Neutrophil (primary cell): ENCODE data around the gene DNM2.

Source experiments
- H3K27ac ChIP-seq: fragments of 200-600 bp; sonication (generic); 2 replicates; pipeline ENCODE4 v1.5.1; 2016; ENCODE audit warnings: mild to moderate bottlenecking, moderate library complexity
- H3K27me3 ChIP-seq: fragments of 200-600 bp; sonication (generic); 2 replicates; pipeline ENCODE4 v1.6.0; 2016; ENCODE audit warnings: mild to moderate bottlenecking
- H3K36me3 ChIP-seq: fragments of 200-600 bp; sonication (generic); 2 replicates; pipeline ENCODE4 v1.5.1; 2017
- H3K4me1 ChIP-seq, 2 experiments: fragments of 200-600 bp in 1 of 2; sonication (generic) in 1 of 2; 1 replicate in 1 of 2; 2 replicates in 1 of 2; pipeline versions ENCODE4 v1.5.1 to v1.6.1; 2013 to 2016; ENCODE audit warnings: low read depth in 1 of 2, low read length in 1 of 2, mild to moderate bottlenecking in 1 of 2, moderate library complexity in 1 of 2; ENCODE audit not compliant: control insufficient read depth in 1 of 2, insufficient read depth in 1 of 2
- H3K4me3 ChIP-seq, 2 experiments: fragments of 200-600 bp in 1 of 2; sonication (generic) in 1 of 2; 1 replicate in 1 of 2; 2 replicates in 1 of 2; pipeline ENCODE4 v1.5.1; 2013 to 2016; ENCODE audit warnings: low read depth in 1 of 2, low read length in 1 of 2, mild to moderate bottlenecking in 1 of 2, moderate library complexity in 1 of 2
- H3K9me3 ChIP-seq: fragments of 200-600 bp; sonication (generic); 2 replicates; pipeline ENCODE4 v1.5.1; 2016
- TF ChIP-seq, protein P1 (sequence below): fragments of 200-600 bp; sonication (generic); IDR thresholded peaks from 2 replicates; pipeline ENCODE4 v1.5.1; 2016; ENCODE audit warnings: antibody characterized with exemption

The DNM2 gene

DNA sequence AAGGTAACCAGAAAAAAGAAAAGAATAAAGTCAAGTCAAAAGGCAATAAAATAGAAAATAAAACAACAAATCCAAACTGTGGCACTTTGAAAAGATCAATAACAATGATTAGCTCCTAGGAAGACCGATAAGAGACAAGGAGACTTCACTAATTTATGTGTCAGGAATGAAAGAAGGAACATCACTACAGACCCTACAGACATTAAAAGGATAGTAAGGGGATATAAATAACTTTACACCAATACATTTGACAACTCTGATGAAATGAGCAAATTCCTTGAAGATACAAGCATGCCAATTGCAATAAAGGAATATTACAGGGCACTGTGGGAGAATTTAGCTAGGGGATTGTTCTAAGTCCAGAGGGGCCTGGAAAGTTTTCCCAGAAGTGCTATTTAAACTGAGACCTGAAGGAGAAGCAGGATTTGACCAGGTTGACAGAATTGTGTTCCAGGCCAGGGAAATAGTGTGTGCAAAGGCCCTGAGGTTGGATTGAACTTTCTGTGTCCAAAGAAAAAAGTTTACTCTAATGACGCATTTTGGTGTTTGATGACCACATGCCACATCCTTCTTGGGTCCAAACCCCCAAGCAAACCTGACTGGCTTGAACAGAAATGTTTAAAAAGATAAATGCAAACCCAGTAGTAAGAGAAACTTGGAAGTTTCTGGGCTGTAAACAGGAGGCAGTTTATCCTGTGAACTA lies 128.8 kb downstream of the DNM2 start:
- H3K4me1 ChIP-seq, result peaks cover 32 to 34% of the 10 kb centered on the region in 2 experiments
- H3K4me3 ChIP-seq, result no peak overlapping the region
- H3K27ac ChIP-seq, result no peak overlapping the region
- peaks cover 16% of the 10 kb centered on the region for H3K36me3 ChIP-seq
- H3K9me3 ChIP-seq, result no peaks in the 10 kb centered on the region
- no peaks in the 10 kb centered on the region for H3K27me3 ChIP-seq
- TF ChIP-seq, protein P1, sequence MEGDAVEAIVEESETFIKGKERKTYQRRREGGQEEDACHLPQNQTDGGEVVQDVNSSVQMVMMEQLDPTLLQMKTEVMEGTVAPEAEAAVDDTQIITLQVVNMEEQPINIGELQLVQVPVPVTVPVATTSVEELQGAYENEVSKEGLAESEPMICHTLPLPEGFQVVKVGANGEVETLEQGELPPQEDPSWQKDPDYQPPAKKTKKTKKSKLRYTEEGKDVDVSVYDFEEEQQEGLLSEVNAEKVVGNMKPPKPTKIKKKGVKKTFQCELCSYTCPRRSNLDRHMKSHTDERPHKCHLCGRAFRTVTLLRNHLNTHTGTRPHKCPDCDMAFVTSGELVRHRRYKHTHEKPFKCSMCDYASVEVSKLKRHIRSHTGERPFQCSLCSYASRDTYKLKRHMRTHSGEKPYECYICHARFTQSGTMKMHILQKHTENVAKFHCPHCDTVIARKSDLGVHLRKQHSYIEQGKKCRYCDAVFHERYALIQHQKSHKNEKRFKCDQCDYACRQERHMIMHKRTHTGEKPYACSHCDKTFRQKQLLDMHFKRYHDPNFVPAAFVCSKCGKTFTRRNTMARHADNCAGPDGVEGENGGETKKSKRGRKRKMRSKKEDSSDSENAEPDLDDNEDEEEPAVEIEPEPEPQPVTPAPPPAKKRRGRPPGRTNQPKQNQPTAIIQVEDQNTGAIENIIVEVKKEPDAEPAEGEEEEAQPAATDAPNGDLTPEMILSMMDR, result no peak

DNA sequence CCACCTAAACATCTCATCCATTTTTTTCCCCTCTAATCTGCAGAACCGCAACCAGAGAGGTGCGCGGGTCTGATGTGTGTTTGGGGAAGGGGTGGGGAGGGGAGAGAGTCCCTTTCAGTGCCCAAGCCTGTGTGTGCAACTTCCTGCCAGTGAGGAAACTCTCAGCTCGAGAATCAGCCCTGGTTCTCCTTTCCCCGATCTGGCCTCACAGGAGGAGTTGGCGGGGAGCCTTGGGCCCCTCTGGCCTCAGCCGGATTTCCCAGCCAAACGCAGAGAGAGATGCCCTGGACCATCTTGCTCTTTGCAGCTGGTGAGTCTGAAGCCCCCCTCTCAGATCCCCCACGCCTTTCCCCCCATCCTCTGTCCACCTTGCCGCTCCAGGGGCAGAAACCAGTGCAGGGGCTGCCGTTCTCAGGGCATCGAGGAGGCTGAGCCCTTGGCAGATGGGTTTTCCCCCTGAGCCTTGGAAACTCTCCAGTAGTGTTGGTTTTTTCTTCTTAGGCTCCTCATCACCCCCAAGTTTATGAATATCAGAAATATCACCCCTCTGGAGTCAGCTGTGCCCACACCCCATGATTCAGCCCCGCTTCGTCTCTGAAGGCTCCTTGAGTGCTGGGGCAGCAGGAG lies 130.5 kb downstream of the DNM2 start, which contains the start of gene C19orf38:
Gene C19orf38, plus strand, starts transcription at position 186 of the 627 bp plus-strand sequence. Its CDS starts 94 bp downstream, at position 280.
- Histone ChIP-seq H3K4me3 (peak within 1 kb of the TSS; percentile 71), H3K27ac (peak within 1 kb of the TSS; percentile 86), H3K27me3 (no peaks in the 10 kb centered on the region), H3K4me1 (peaks cover 43 to 44% of the 10 kb centered on the region in 2 experiments), H3K9me3 (no peaks in the 10 kb centered on the region), H3K36me3 (peaks cover 30% of the 10 kb centered on the region)
- TF ChIP-seq, protein P1, result no peak

DNA sequence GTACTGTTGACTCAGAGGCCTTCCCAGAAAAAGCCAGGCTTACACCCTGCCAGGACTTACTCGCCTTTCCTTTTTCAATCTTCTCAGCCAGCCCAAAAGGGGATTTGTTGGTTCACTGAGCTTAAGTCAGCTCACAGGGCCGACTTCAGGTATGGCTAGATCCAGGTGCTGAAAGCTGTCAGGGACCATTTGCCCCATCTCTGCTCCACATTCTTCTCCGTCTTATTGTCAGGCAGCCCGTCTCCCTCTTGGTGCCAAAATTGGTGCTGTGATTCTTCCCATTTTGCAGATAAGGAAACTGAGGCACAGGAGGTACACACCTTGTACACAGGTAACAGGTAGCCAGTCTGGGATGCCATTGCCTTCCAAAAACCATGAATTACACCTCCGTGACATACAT lies 132.8 kb downstream of the DNM2 start:
- Histone ChIP-seq H3K27me3 (no peaks in the 10 kb centered on the region), H3K27ac (peak overlapping the region; percentile 39), H3K36me3 (peaks cover 51% of the 10 kb centered on the region), H3K4me3 (no peak overlapping the region), H3K9me3 (no peaks in the 10 kb centered on the region), H3K4me1 (peaks cover 44 to 48% of the 10 kb centered on the region in 2 experiments)
- TF ChIP-seq, protein P1, result no peak

DNA sequence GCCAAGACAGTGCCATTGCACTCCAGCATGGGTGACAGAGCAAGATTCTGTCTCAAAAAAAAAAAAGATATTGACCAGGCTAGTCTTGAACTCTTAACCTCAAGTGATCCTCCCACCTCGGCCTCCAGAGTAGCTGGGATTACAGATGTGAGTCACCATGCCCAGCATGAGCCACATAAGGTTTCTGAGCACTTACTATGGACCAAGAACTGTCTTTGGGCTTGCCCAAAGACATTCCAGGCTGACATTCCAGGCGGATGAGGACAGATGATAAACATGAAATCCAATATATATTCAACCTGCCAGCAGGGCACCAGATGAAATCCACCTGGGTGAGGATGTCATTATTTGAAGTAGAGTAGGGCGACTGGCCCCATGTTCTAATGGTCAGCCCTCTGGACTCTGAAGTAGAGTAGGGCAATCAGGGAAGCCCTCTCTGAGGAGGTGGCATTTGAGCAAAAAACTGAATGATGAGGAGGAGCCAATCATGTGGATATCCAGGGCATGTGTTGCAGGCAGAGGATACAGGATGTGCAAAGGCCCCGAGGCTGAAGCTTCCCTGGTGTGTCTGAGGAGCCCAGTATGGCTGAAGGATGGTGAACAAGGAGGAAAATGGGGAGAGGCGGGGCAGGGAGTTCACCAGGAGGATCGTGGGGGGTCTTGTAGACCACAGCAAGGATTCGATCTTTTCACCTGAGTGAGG lies 134.4 kb downstream of the DNM2 start:
- Histone ChIP-seq H3K9me3 (no peaks in the 10 kb centered on the region), H3K27ac (peak overlapping the region; percentile 53), H3K36me3 (peaks cover 67% of the 10 kb centered on the region), H3K4me1 (peaks cover 43 to 44% of the 10 kb centered on the region in 2 experiments), H3K27me3 (no peaks in the 10 kb centered on the region), H3K4me3 (no peak overlapping the region)
- TF ChIP-seq, protein P1, result no peak

DNA sequence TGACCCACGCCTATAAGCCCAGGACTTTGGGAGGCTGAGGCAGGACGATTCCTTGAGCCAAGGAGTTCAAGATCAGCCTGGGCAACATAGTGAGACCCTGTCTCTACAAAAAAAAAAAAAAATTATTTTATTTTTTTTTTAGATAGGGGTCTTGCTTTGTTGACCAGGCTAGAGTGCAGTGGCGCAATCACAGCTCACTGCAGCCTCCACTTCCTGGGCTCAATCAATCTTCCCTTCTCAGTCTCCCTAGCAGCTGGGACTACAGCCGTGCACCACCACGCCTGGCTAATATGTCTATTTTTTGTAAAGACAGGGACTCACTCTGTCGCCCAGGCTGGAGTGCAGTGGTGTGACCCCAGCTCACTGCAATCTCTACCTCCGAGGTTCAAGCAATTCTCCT lies 135.1 kb downstream of the DNM2 start:
- no peaks in the 10 kb centered on the region for H3K9me3 ChIP-seq
- H3K36me3 ChIP-seq, result peaks cover 74% of the 10 kb centered on the region
- H3K4me3 ChIP-seq, result no peak overlapping the region
- no peaks in the 10 kb centered on the region for H3K27me3 ChIP-seq
- H3K4me1 ChIP-seq, result peaks cover 36 to 37% of the 10 kb centered on the region in 2 experiments
- TF ChIP-seq, protein P1, result no peak
- peak overlapping the region; percentile 53 for H3K27ac ChIP-seq
